H9 (cell line): ENCODE measurements around the gene GZMH. TPM values are rescaled to one million over a fixed set of nuclear protein-coding genes. Genes with fewer than 3 reads are reported as not detected.

Source experiments
- DNase-seq: peaks from one replicate; pipeline ENCODE4 v3.0.0-alpha.2; 2017
- H2AFZ ChIP-seq: one replicate; pipeline ENCODE4 v1.6.1; 2013; ENCODE audit warnings: mild to moderate bottlenecking, low read length, control low read depth, moderate library complexity
- H2AK5ac ChIP-seq: 2 replicates; pipeline ENCODE4 v1.6.1; 2013; ENCODE audit warnings: low read length, control low read depth, mixed read lengths; ENCODE audit not compliant: insufficient read length
- H2BK120ac ChIP-seq: one replicate; pipeline ENCODE4 v1.6.1; 2013; ENCODE audit warnings: low read depth, mild to moderate bottlenecking, low read length, control low read depth, inconsistent platforms; ENCODE audit not compliant: poor library complexity, severe bottlenecking
- H2BK12ac ChIP-seq: 2 replicates; pipeline ENCODE4 v1.6.1; 2013; ENCODE audit warnings: low read length, control low read depth, mixed read lengths, low read depth; ENCODE audit not compliant: insufficient read length
- H2BK15ac ChIP-seq: 2 replicates; pipeline ENCODE4 v1.6.1; 2013; ENCODE audit warnings: low read depth, low read length, control low read depth
- H2BK20ac ChIP-seq: one replicate; pipeline ENCODE4 v1.6.1; 2013; ENCODE audit warnings: low read depth, mild to moderate bottlenecking, low read length, control low read depth, inconsistent platforms; ENCODE audit not compliant: poor library complexity, severe bottlenecking
- H2BK5ac ChIP-seq: 2 replicates; pipeline ENCODE4 v1.6.1; 2013; ENCODE audit warnings: low read length, control low read depth, mixed read lengths; ENCODE audit not compliant: insufficient read length
- H3K14ac ChIP-seq: 2 replicates; pipeline ENCODE4 v1.6.1; 2013; ENCODE audit warnings: low read length, control low read depth; ENCODE audit not compliant: insufficient read depth
- H3K18ac ChIP-seq: 2 replicates; pipeline ENCODE4 v1.6.1; 2013; ENCODE audit warnings: low read depth, mild to moderate bottlenecking, mixed read lengths, low read length, control low read depth; ENCODE audit not compliant: insufficient read length
- H3K23ac ChIP-seq: 2 replicates; pipeline ENCODE4 v1.6.1; 2013; ENCODE audit warnings: low read length, control low read depth, mixed read lengths, low read depth; ENCODE audit not compliant: insufficient read length
- H3K23me2 ChIP-seq: 2 replicates; pipeline ENCODE4 v1.6.1; 2013; ENCODE audit warnings: low read depth, mild to moderate bottlenecking, mixed read lengths, low read length, control low read depth; ENCODE audit not compliant: insufficient read length, poor library complexity, severe bottlenecking
- H3K27ac ChIP-seq: 2 replicates; pipeline ENCODE4 v1.5.1; 2013; ENCODE audit warnings: low read length, control low read depth, mixed read lengths, low read depth; ENCODE audit not compliant: insufficient read length
- H3K27me3 ChIP-seq: 2 replicates; pipeline ENCODE4 v1.6.1; 2013; ENCODE audit warnings: low read length, control low read depth, inconsistent platforms; ENCODE audit not compliant: insufficient read depth
- H3K4ac ChIP-seq: 2 replicates; pipeline ENCODE4 v1.6.1; 2013; ENCODE audit warnings: low read depth, mild to moderate bottlenecking, control low read depth, inconsistent platforms, low read length, moderate library complexity
- H3K4me1 ChIP-seq: 2 replicates; pipeline ENCODE4 v1.6.1; 2013; ENCODE audit warnings: low read length, control low read depth, inconsistent platforms; ENCODE audit not compliant: insufficient read depth
- H3K4me2 ChIP-seq: 2 replicates; pipeline ENCODE4 v1.6.1; 2013; ENCODE audit warnings: low read length, control low read depth, mixed read lengths; ENCODE audit not compliant: insufficient read length, insufficient read depth
- H3K56ac ChIP-seq: 2 replicates; pipeline ENCODE4 v1.6.1; 2013; ENCODE audit warnings: low read depth, mild to moderate bottlenecking, mixed read lengths, low read length, control low read depth; ENCODE audit not compliant: insufficient read length
- H3K79me1 ChIP-seq: 2 replicates; pipeline ENCODE4 v1.6.1; 2013; ENCODE audit warnings: low read depth, mild to moderate bottlenecking, moderate library complexity, low read length, control low read depth, inconsistent platforms; ENCODE audit not compliant: insufficient read depth, poor library complexity, severe bottlenecking
- H3K79me2 ChIP-seq: 2 replicates; pipeline ENCODE4 v1.6.1; 2013; ENCODE audit warnings: low read length, control low read depth, inconsistent platforms; ENCODE audit not compliant: insufficient read depth
- H3K9ac ChIP-seq: 2 replicates; pipeline ENCODE4 v1.6.1; 2013; ENCODE audit warnings: low read length, control low read depth, mixed read lengths; ENCODE audit not compliant: insufficient read length; ENCODE audit errors: extremely low read depth
- H3K9me3 ChIP-seq: one replicate; pipeline ENCODE4 v1.6.1; 2013; ENCODE audit warnings: low read depth, low read length, inconsistent platforms; ENCODE audit not compliant: control insufficient read depth
- H3T11ph ChIP-seq: one replicate; pipeline ENCODE4 v1.6.1; 2013; ENCODE audit warnings: mild to moderate bottlenecking, low read length, control low read depth, inconsistent platforms
- H4K20me1 ChIP-seq: one replicate; pipeline ENCODE4 v1.6.1; 2013; ENCODE audit not compliant: control insufficient read depth, insufficient read length, insufficient read depth
- H4K5ac ChIP-seq: 2 replicates; pipeline ENCODE4 v1.6.1; 2013; ENCODE audit warnings: low read depth, mild to moderate bottlenecking, mixed read lengths, low read length, control low read depth; ENCODE audit not compliant: insufficient read length
- H4K8ac ChIP-seq: replicated peaks from 2 replicates; pipeline ENCODE4 v1.6.1; 2013; ENCODE audit warnings: low read length, control low read depth, mixed read lengths, low read depth; ENCODE audit not compliant: insufficient read length
- H4K91ac ChIP-seq: 2 replicates; pipeline ENCODE4 v1.6.1; 2013; ENCODE audit warnings: low read depth, mild to moderate bottlenecking, moderate library complexity, mixed read lengths, low read length, control low read depth; ENCODE audit not compliant: insufficient read length
- H3K27ac Mint-ChIP-seq, 3 experiments: 2 replicates in 2 of 3; 3 replicates in 1 of 3; pipeline ENCODE4 v1.8.0; 2020 to 2021; ENCODE audit warnings: mixed read lengths in 3 of 3, mild to moderate bottlenecking in 1 of 3, moderate library complexity in 1 of 3
- H3K27me3 Mint-ChIP-seq: 2 replicates; pipeline ENCODE4 v1.8.0; 2021; ENCODE audit warnings: low read depth, mild to moderate bottlenecking, moderate library complexity, mixed read lengths
- H3K36me3 Mint-ChIP-seq, 3 experiments: 2 replicates in 2 of 3; 3 replicates in 1 of 3; pipeline ENCODE4 v1.8.0; 2020 to 2021; ENCODE audit warnings: low read depth in 3 of 3, mixed read lengths in 3 of 3; ENCODE audit not compliant: insufficient read depth in 1 of 3
- H3K4me1 Mint-ChIP-seq, 2 experiments: 2 replicates each; pipeline ENCODE4 v1.8.0; 2020; ENCODE audit warnings: mixed read lengths in 2 of 2
- H3K4me3 Mint-ChIP-seq, 2 experiments: 2 replicates in 1 of 2; 3 replicates in 1 of 2; pipeline ENCODE4 v1.8.0; 2020 to 2021; ENCODE audit warnings: mild to moderate bottlenecking in 2 of 2, mixed read lengths in 2 of 2, moderate library complexity in 1 of 2
- H3K9me3 Mint-ChIP-seq, 2 experiments: 2 replicates in 1 of 2; 3 replicates in 1 of 2; pipeline ENCODE4 v1.8.0; 2020; ENCODE audit warnings: mild to moderate bottlenecking in 2 of 2, mixed read lengths in 2 of 2, moderate library complexity in 1 of 2
- CTCF ChIP-seq: fragments of 200-600 bp; sonication (generic); conservative IDR thresholded peaks from 3 replicates; pipeline ENCODE4 v1.8.0; 2021; ENCODE audit warnings: antibody characterized with exemption, mild to moderate bottlenecking
- WGBS: extraction: QIAGEN DNeasy Blood & Tissue Kit; methylation state at CpG from one replicate; pipeline ENCODE4 v1.1.7; 2013; ENCODE audit warnings: missing lambda C conversion rate, low lambda C conversion rate, mixed read lengths; ENCODE audit not compliant: insufficient read length; ENCODE audit errors: extremely low coverage; 5-methylcytosine and 5-hydroxymethylcytosine counted together
- total RNA-seq: library from RNA; stranded (reverse); gene quantifications from 2 replicates; pipeline ENCODE4 v1.2.1, GENCODE V29; 2021

The GZMH gene
- total RNA-seq, 1 experiment from 2014 or later, result not detected

- Mint-ChIP-seq H3K4me1 (no peaks in the 10 kb centered on the region), H3K9me3 (peaks cover 4 to 83% of the 10 kb centered on the region in 2 experiments; a peak in 3 of 5 replicates), H3K27me3 (peaks cover 6% of the 10 kb centered on the region), H3K36me3 (peaks cover 0 to 23% (median 7%) of the 10 kb centered on the region in 3 experiments; a peak in 4 of 7 replicates), H3K27ac (no peak overlapping the region), H3K4me3 (no peak overlapping the region)
- Histone ChIP-seq H3K14ac (no peak overlapping the region; the same call in 1 of the 2 replicates), H3K9ac (no peak overlapping the region), H2AFZ (no peak overlapping the region), H3K27me3 (no peaks in the 10 kb centered on the region), H2BK20ac (no peak overlapping the region), H3K4me1 (no peaks in the 10 kb centered on the region; the same call in 1 of the 2 replicates), H3T11ph (no peak overlapping the region), H2BK15ac (no peak overlapping the region), H3K27ac (no peak overlapping the region), H4K20me1 (no peaks in the 10 kb centered on the region), H4K8ac (no peak overlapping the region), H3K4me2 (no peak overlapping the region), H2BK120ac (no peak overlapping the region), H3K79me1 (no peaks in the 10 kb centered on the region), H3K9me3 (no peaks in the 10 kb centered on the region), H2AK5ac (no peak overlapping the region), H3K18ac (no peak overlapping the region), H2BK5ac (no peak overlapping the region), H3K23me2 (no peaks in the 10 kb centered on the region), H3K23ac (no peak overlapping the region), H4K5ac (no peak overlapping the region), H3K56ac (no peak overlapping the region), H2BK12ac (no peak overlapping the region), H4K91ac (no peak overlapping the region), H3K4ac (no peak overlapping the region), H3K79me2 (no peaks in the 10 kb centered on the region)
- WGBS, result no CpG with 5 or more reads among the region's 10 CpGs
- TF ChIP-seq CTCF, result no peak
- no peak for DNase-seq
Measured at GRCh38 chr14:24630872-24631477, 21.5 kb upstream of the GZMH start.
